HCT116 (cell line): Measurements from ENCODE around the gene AP5S1. TPM values are rescaled to one million over a fixed set of nuclear protein-coding genes. Genes with fewer than 3 reads are reported as not detected.

Source experiments
- ATAC-seq: fragments of 200-7000 bp; cut with Tn5 transposase; 2 replicates; pipeline ENCODE4 v1.9.1; 2020; ENCODE audit warnings: mild to moderate bottlenecking, moderate library complexity
- BruUV-seq: library from RNA; stranded (reverse); fragments of 400-500 nt; replicated peaks from 2 replicates; lab custom pipeline; 2021; lab: Mats Ljungman, UMichigan
- CTCF ChIA-PET: fragments of 300-600 bp; sonication (Branson Sonifier 250); formaldehyde crosslinking; loops from one replicate; lab custom pipeline; 2021; ENCODE audit warnings: antibody characterized with exemption; lab: Charles Lee
- POLR2A ChIA-PET: fragments of 300-600, 350-600 bp; sonication (Branson Sonifier 250); formaldehyde crosslinking; loops from one replicate; lab custom pipeline; 2021; ENCODE audit warnings: antibody characterized with exemption; lab: Charles Lee
- RAD21 ChIA-PET, 2 experiments: fragments of 300-600 bp; sonication (Branson Sonifier 250); formaldehyde crosslinking; loops; one replicate each; lab custom pipeline; 2023; ENCODE audit warnings: low total read pairs in 2 of 2; ENCODE audit not compliant: uncharacterized antibody in 2 of 2, unreplicated experiment in 2 of 2, low non-redundant PET in 1 of 2; lab: Charles Lee
- DNase-seq: peaks from one replicate; pipeline ENCODE4 v3.0.0-alpha.2; 2010; ENCODE audit warnings: low read depth, low spot score
- H2AFZ ChIP-seq: fragments of 200-600 bp; shearing (Covaris generic), sonication (generic); 2 replicates; pipeline ENCODE4 v1.6.1; 2017; ENCODE audit warnings: low read depth, mixed run types, mixed read lengths, antibody characterized with exemption, low read length; ENCODE audit not compliant: poor library complexity, severe bottlenecking
- H3K27ac ChIP-seq: 2 replicates; pipeline ENCODE4 v1.5.1; 2012; ENCODE audit warnings: low read depth, low read length
- H3K27me3 ChIP-seq: fragments of 200-600 bp; sonication (generic); 2 replicates; pipeline ENCODE4 v1.6.1; 2016; ENCODE audit warnings: mixed run types, low read length, mixed read lengths; ENCODE audit not compliant: insufficient read depth
- H3K36me3 ChIP-seq, 2 experiments: fragments of 200-500 bp in 1 of 2; fragments of 200-600 bp in 1 of 2; sonication (Bioruptor generic) in 1 of 2; sonication (generic) in 1 of 2; 2 replicates each; pipeline versions ENCODE4 v1.5.1 to v1.6.1; 2014 to 2016; ENCODE audit warnings: low read length in 2 of 2, inconsistent platforms in 1 of 2, mixed read lengths in 1 of 2, mixed run types in 1 of 2; ENCODE audit not compliant: insufficient read depth in 2 of 2, control insufficient read depth in 1 of 2
- H3K4me1 ChIP-seq, 2 experiments: fragments of 200-600 bp in 1 of 2; sonication (generic) in 1 of 2; 2 replicates each; pipeline versions ENCODE4 v1.5.1 to v1.6.1; 2012 to 2017; ENCODE audit warnings: low read length in 2 of 2, inconsistent platforms in 1 of 2, mild to moderate bottlenecking in 1 of 2, mixed read lengths in 1 of 2, mixed run types in 1 of 2, moderate library complexity in 1 of 2; ENCODE audit not compliant: insufficient read depth in 2 of 2, control insufficient read depth in 1 of 2
- H3K4me2 ChIP-seq: fragments of 200-600 bp; sonication (generic); 2 replicates; pipeline ENCODE4 v1.6.1; 2017; ENCODE audit warnings: mixed run types, low read length, mixed read lengths
- H3K4me3 ChIP-seq, 2 experiments: fragments of 200-600 bp in 1 of 2; sonication (generic) in 1 of 2; replicated peaks in 1 of 2; 2 replicates each; pipeline ENCODE4 v1.5.1; 2011 to 2016; ENCODE audit warnings: low read length in 2 of 2, control low read depth in 1 of 2, low read depth in 1 of 2, mild to moderate bottlenecking in 1 of 2, mixed read lengths in 1 of 2, mixed run types in 1 of 2
- H3K79me2 ChIP-seq: fragments of 200-600 bp; sonication (generic); 2 replicates; pipeline ENCODE4 v1.6.1; 2017; ENCODE audit warnings: mild to moderate bottlenecking, mixed run types, low read length, moderate library complexity, mixed read lengths; ENCODE audit not compliant: insufficient read depth
- H3K9ac ChIP-seq: fragments of 200-600 bp; sonication (generic); 2 replicates; pipeline ENCODE4 v1.6.1; 2016; ENCODE audit warnings: low read length, mixed read lengths
- H3K9me2 ChIP-seq: fragments of 200-600 bp; sonication (generic), shearing (Covaris generic); 2 replicates; pipeline ENCODE4 v1.6.1; 2017; ENCODE audit warnings: mixed run types, mild to moderate bottlenecking, moderate library complexity; ENCODE audit not compliant: insufficient read depth
- H3K9me3 ChIP-seq, 2 experiments: fragments of 200-500 bp in 1 of 2; fragments of 200-600 bp in 1 of 2; sonication (Bioruptor generic) in 1 of 2; sonication (generic) in 1 of 2; 2 replicates each; pipeline ENCODE4 v1.6.1; 2014 to 2017; ENCODE audit warnings: low read length in 2 of 2, mixed read lengths in 2 of 2, inconsistent platforms in 1 of 2, low read depth in 1 of 2, mild to moderate bottlenecking in 1 of 2, mixed run types in 1 of 2, moderate library complexity in 1 of 2; ENCODE audit not compliant: control insufficient read depth in 1 of 2, insufficient read depth in 1 of 2
- H4K20me1 ChIP-seq: fragments of 200-600 bp; sonication (generic), shearing (Covaris generic); 2 replicates; pipeline ENCODE4 v1.6.1; 2017; ENCODE audit warnings: mixed run types, mild to moderate bottlenecking, moderate library complexity; ENCODE audit not compliant: insufficient read depth
- CEBPB ChIP-seq: IDR thresholded peaks from 2 replicates; pipeline ENCODE4 v1.6.1; 2012; ENCODE audit warnings: low read depth
- EZH2 ChIP-seq: fragments of 200-600 bp; sonication (generic); IDR thresholded peaks from 2 replicates; pipeline ENCODE4 v1.6.1; 2017; ENCODE audit warnings: antibody characterized with exemption, mixed run types
- FOSL1 ChIP-seq: IDR thresholded peaks from 2 replicates; pipeline ENCODE4 v1.6.1; 2012; ENCODE audit warnings: low read depth
- JUND ChIP-seq: IDR thresholded peaks from 2 replicates; pipeline ENCODE4 v1.6.1; 2012
- POLR2A ChIP-seq: IDR thresholded peaks from 2 replicates; pipeline ENCODE4 v1.7.0; 2011; ENCODE audit warnings: borderline replicate concordance; ENCODE audit not compliant: insufficient read depth, insufficient read length; ENCODE audit errors: extremely low read depth
- POLR2AphosphoS5 ChIP-seq: IDR thresholded peaks from 2 replicates; pipeline ENCODE4 v1.6.1; 2011; ENCODE audit warnings: mild to moderate bottlenecking, low read depth, low read length, moderate library complexity
- RAD21 ChIP-seq: IDR thresholded peaks from 2 replicates; pipeline ENCODE4 v1.6.1; 2012; ENCODE audit warnings: low read depth, mild to moderate bottlenecking
- SP1 ChIP-seq: IDR thresholded peaks from 2 replicates; pipeline ENCODE4 v1.6.1; 2012; ENCODE audit warnings: low read depth
- SRF ChIP-seq: IDR thresholded peaks from 2 replicates; pipeline ENCODE4 v1.6.1; 2012; ENCODE audit warnings: low read depth
- ZBTB33 ChIP-seq: IDR thresholded peaks from 2 replicates; pipeline ENCODE4 v1.6.1; 2011; ENCODE audit warnings: mild to moderate bottlenecking, low read length, moderate library complexity; ENCODE audit not compliant: insufficient replicate concordance; ENCODE audit errors: extremely low read depth
- intact Hi-C: fragments of 100-400 bp; cut with micrococcal nuclease; formaldehyde crosslinking; loops from 2 replicates; pipeline ENCODE4 v1.10.0; 2022
- total RNA-seq: library from RNA; stranded (reverse); gene quantifications from one replicate; pipeline ENCODE4 v1.2.1, GENCODE V29; 2021; ENCODE audit not compliant: unreplicated experiment
- TF ChIP-seq, protein P1 (sequence below): IDR thresholded peaks from 2 replicates; pipeline ENCODE4 v1.6.1; 2012

AP5S1 gene
- total RNA-seq, 1 experiment from 2014 or later, result 12.1 TPM

DNA sequence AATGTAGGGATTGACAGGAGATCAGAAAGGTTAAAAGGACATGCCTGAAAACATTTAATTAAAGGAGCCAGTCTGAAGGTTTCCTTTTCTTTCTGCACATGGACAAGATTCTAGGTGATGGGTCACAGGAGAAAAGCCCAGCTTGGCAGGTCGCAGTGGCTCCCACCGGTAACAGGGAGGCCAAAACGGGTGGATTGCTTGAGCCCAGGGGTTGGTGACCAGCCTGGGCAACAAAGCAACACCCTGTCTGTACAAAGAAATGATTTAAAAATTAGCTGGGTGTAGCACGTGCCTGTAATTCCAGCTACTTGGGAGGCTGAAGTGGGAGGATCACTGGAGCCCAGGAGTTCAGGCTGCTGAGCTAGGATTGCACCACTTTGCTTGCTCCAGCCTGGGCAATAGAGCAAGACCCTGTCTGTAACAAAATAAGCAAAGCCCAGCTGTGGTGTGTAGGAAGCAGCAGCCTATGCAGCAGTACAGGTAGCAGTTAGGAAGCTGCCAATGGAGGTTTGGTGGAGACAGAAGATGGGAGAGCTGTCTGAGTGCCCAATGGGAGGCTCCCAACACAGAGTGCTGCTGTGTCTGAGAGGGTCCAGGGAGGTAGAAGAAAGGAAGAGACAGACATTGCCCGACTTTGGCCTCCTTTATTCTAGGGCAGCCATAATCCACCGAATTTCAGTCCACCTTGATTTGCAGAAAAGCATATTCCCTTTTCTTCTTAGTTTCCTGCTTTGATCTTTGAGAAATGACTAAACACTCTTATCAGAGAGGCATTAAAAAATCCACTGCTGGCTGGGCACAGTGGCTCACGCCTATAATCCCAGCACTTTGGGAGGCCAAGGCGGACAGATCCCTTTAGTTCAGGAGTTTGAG lies 7.1 kb upstream of the AP5S1 start:
- H3K9ac ChIP-seq, result peak overlapping the region; percentile 76
- TF ChIP-seq, protein P1, sequence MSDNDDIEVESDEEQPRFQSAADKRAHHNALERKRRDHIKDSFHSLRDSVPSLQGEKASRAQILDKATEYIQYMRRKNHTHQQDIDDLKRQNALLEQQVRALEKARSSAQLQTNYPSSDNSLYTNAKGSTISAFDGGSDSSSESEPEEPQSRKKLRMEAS, result no peak
- TF ChIP-seq CEBPB, result no peak
- no peak for TF ChIP-seq EZH2
- TF ChIP-seq FOSL1, result no peak
- TF ChIP-seq JUND, result no peak
- TF ChIP-seq POLR2A, result no peak
- no peak for TF ChIP-seq POLR2AphosphoS5
- TF ChIP-seq SRF, result no peak
- no peak for TF ChIP-seq ZBTB33
- TF ChIP-seq RAD21, result no peak
- no peak for TF ChIP-seq SP1
- TF ChIP-seq, all 23 proteins: peak for 0
- ATAC-seq (no peak), DNase-seq (no peak)
- ChIA-PET CTCF (interaction anchor here (0.9 to 1.6 kb wide), 5 partner anchors 17 to 272 kb away, joined by 3 to 6 read pairs (median 3); partner anchors contain the start of gene CDC25B), RAD21 (no interaction called here), POLR2A (interaction anchor here (1.0 to 3.3 kb wide), 5 partner anchors 9 to 74 kb away, joined by 3 to 14 read pairs (median 4); partner anchors contain the start of genes CDC25B and SPEF1)
- Histone ChIP-seq H3K4me2 (peak overlapping the region; percentile 49), H3K9me2 (no peaks in the 10 kb centered on the region), H3K27ac (peak overlapping the region; percentile 99), H3K9me3 (no peaks in the 10 kb centered on the region), H3K36me3 (no peaks in the 10 kb centered on the region), H3K27me3 (no peaks in the 10 kb centered on the region), H2AFZ (no peak overlapping the region), H3K4me3 (no peak overlapping the region), H3K4me1 (peaks cover 53 to 77% of the 10 kb centered on the region in 2 experiments), H3K79me2 (peaks cover 7% of the 10 kb centered on the region), H4K20me1 (no peaks in the 10 kb centered on the region)
- BruUV-seq, result no TSS peak
- intact Hi-C loops, result no loop called here
